Keratinocyte (primary cell): ENCODE measurements around the gene BLOC1S2. TPM values are rescaled to one million over a fixed set of nuclear protein-coding genes. Genes with fewer than 3 reads are reported as not detected.

Source experiments
- DNase-seq: peaks from one replicate; pipeline ENCODE4 v3.0.0-alpha.2; 2011; ENCODE audit warnings: low read depth, missing footprints, low spot score
- FAIRE-seq: peaks from 2 replicates; lab custom pipeline; 2011; peaks lifted over from hg19 to GRCh38; lab: Jason Lieb, UNC
- H2AFZ ChIP-seq: 2 replicates; pipeline ENCODE4 v1.6.0; 2012; ENCODE audit warnings: low read length, control low read depth, inconsistent platforms; ENCODE audit not compliant: control insufficient read depth
- H3K27ac ChIP-seq: 2 replicates; pipeline ENCODE4 v1.5.1; 2011; ENCODE audit warnings: low read length; ENCODE audit not compliant: control insufficient read depth, insufficient read depth
- H3K27me3 ChIP-seq: 3 replicates; pipeline ENCODE4 v1.6.0; 2011; ENCODE audit warnings: low read length; ENCODE audit not compliant: control insufficient read depth, insufficient read depth; ENCODE audit errors: extremely low read depth
- H3K36me3 ChIP-seq, 2 experiments: 2 replicates in 1 of 2; 3 replicates in 1 of 2; pipeline ENCODE4 v1.5.1; 2011; ENCODE audit warnings: low read length in 2 of 2, mild to moderate bottlenecking in 1 of 2; ENCODE audit not compliant: control insufficient read depth in 2 of 2, insufficient read depth in 2 of 2; ENCODE audit errors: extremely low read depth in 1 of 2
- H3K4me1 ChIP-seq: 3 replicates; pipeline ENCODE4 v1.5.1; 2011; ENCODE audit warnings: low read length; ENCODE audit not compliant: control insufficient read depth, insufficient read depth; ENCODE audit errors: extremely low read depth
- H3K4me2 ChIP-seq: 3 replicates; pipeline ENCODE4 v1.6.0; 2011; ENCODE audit warnings: low read depth, low read length; ENCODE audit not compliant: control insufficient read depth, insufficient read depth; ENCODE audit errors: extremely low read depth
- H3K4me3 ChIP-seq, 3 experiments: fragments of 200-600 bp in 1 of 3; sonication (generic) in 1 of 3; 2 replicates in 2 of 3; 3 replicates in 1 of 3; pipeline ENCODE4 v1.5.1; 2011 to 2016; ENCODE audit warnings: low read length in 3 of 3, mild to moderate bottlenecking in 3 of 3, control low read depth in 2 of 3, inconsistent platforms in 1 of 3, low read depth in 1 of 3, mixed read lengths in 1 of 3, mixed run types in 1 of 3, moderate library complexity in 1 of 3; ENCODE audit not compliant: control insufficient read depth in 2 of 3, insufficient read depth in 2 of 3; ENCODE audit errors: extremely low read depth in 1 of 3
- H3K79me2 ChIP-seq: 2 replicates; pipeline ENCODE4 v1.6.0; 2012; ENCODE audit warnings: low read length; ENCODE audit not compliant: control insufficient read depth, insufficient read depth
- H3K9ac ChIP-seq: 3 replicates; pipeline ENCODE4 v1.6.0; 2011; ENCODE audit warnings: low read length; ENCODE audit not compliant: control insufficient read depth, insufficient read depth; ENCODE audit errors: extremely low read depth
- H3K9me1 ChIP-seq: 3 replicates; pipeline ENCODE4 v1.6.0; 2011; ENCODE audit warnings: low read length; ENCODE audit not compliant: control insufficient read depth, insufficient read depth; ENCODE audit errors: extremely low read depth
- H3K9me3 ChIP-seq: 2 replicates; pipeline ENCODE4 v1.5.1; 2012; ENCODE audit warnings: low read depth, low read length; ENCODE audit not compliant: control insufficient read depth
- H4K20me1 ChIP-seq: 3 replicates; pipeline ENCODE4 v1.6.0; 2011; ENCODE audit warnings: low read length; ENCODE audit not compliant: control insufficient read depth, insufficient read depth; ENCODE audit errors: extremely low read depth
- EZH2 ChIP-seq: IDR thresholded peaks from one replicate; pipeline ENCODE4 v1.6.1; 2012; ENCODE audit warnings: inconsistent platforms, mild to moderate bottlenecking, low read length, moderate library complexity
- dilution Hi-C: fragments of 300-500 bp; cut with MboI; formaldehyde crosslinking; loops from one replicate; pipeline ENCODE4 v1.7.0; 2020; ENCODE audit warnings: low sequenced_read_pairs; ENCODE audit not compliant: extremely low pct_ligation_motif_present
- polyA plus RNA-seq, 5 experiments: library from polyadenylated mRNA; depleted of rRNA in 3 of 5; stranded (reverse) in 3 of 5; stranded (forward) in 1 of 5; unstranded in 1 of 5; fragments of >200 nt; gene quantifications; 1 replicate in 1 of 5; 2 replicates in 3 of 5; 3 replicates in 1 of 5; pipeline versions ENCODE4 v1.2.1 to v1.2.3, GENCODE V29; 2011 to 2012; ENCODE audit warnings: missing spikeins in 2 of 5, low read depth in 1 of 5, low replicate concordance in 1 of 5
- TF ChIP-seq, protein P1 (sequence below), 3 experiments: IDR thresholded peaks in 1 of 3; conservative IDR thresholded peaks in 1 of 3; optimal IDR thresholded peaks in 1 of 3; 2 replicates in 2 of 3; 3 replicates in 1 of 3; pipeline versions ENCODE3 to v1.5.1; 2011; ENCODE audit warnings: low read length in 3 of 3, mild to moderate bottlenecking in 3 of 3, moderate library complexity in 2 of 3, control low read depth in 1 of 3, inconsistent platforms in 1 of 3; ENCODE audit not compliant: insufficient read depth in 2 of 3; ENCODE audit errors: extremely low read depth in 1 of 3

Gene BLOC1S2
- polyA plus RNA-seq, 1 donor (not counting 4 experiments of a cell fraction or from before 2014, with no cell fraction given), result 74.1 TPM

- H3K27ac ChIP-seq, result no peak overlapping the region
- H3K9me1 ChIP-seq, result no peaks in the 10 kb centered on the region
- no peaks in the 10 kb centered on the region for H4K20me1 ChIP-seq
- FAIRE-seq (no peak), DNase-seq (no peak)
- no peak overlapping the region for H3K9ac ChIP-seq
- H2AFZ ChIP-seq, result no peak overlapping the region
- no peaks in the 10 kb centered on the region for H3K9me3 ChIP-seq
- H3K36me3 ChIP-seq, result no peaks in the 10 kb centered on the region
- H3K4me1 ChIP-seq, result no peaks in the 10 kb centered on the region
- dilution Hi-C loops, result no loop called here
- H3K27me3 ChIP-seq, result peaks cover 5% of the 10 kb centered on the region
- H3K4me3 ChIP-seq, result no peak overlapping the region
- no peak overlapping the region for H3K4me2 ChIP-seq
- no peaks in the 10 kb centered on the region for H3K79me2 ChIP-seq
- TF ChIP-seq, protein P1, sequence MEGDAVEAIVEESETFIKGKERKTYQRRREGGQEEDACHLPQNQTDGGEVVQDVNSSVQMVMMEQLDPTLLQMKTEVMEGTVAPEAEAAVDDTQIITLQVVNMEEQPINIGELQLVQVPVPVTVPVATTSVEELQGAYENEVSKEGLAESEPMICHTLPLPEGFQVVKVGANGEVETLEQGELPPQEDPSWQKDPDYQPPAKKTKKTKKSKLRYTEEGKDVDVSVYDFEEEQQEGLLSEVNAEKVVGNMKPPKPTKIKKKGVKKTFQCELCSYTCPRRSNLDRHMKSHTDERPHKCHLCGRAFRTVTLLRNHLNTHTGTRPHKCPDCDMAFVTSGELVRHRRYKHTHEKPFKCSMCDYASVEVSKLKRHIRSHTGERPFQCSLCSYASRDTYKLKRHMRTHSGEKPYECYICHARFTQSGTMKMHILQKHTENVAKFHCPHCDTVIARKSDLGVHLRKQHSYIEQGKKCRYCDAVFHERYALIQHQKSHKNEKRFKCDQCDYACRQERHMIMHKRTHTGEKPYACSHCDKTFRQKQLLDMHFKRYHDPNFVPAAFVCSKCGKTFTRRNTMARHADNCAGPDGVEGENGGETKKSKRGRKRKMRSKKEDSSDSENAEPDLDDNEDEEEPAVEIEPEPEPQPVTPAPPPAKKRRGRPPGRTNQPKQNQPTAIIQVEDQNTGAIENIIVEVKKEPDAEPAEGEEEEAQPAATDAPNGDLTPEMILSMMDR (optimal IDR thresholded peaks at IDR 0.05 in 1 of 3, IDR thresholded peaks at IDR 0.05 in 1 of 3, conservative IDR thresholded peaks at IDR 0.05 in 1 of 3; ENCODE audit: extremely low read depth in 1 of 3, insufficient read depth in 2 of 3, low read length in 3 of 3), result no peak
- TF ChIP-seq EZH2, result no peak
Measured at GRCh38 chr10:100311298-100311697, 24.8 kb upstream of the BLOC1S2 start.

DNA sequence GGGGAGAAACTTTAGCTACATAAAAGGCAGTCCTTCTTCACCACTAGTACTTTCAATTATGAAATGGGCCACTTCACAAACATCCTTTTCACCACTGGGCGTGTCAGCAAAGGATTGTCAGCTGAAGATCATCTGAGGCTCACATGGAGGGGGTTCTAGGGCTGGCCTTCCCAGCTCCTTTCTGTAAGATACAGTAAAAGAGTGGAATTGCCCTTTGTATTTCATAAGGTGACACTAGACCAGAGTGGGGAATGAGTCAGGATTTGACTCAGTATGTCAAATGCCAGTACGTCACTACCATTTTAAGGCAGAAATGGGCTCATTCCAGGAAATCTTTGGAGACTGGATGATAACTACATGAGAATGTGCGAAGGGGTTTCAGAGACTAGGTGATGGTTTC, 21.2 kb upstream of the BLOC1S2 start:
- dilution Hi-C loops, result no loop called here
- Histone ChIP-seq H4K20me1 (no peaks in the 10 kb centered on the region), H3K79me2 (no peaks in the 10 kb centered on the region), H3K27me3 (peaks cover 13% of the 10 kb centered on the region), H2AFZ (no peak overlapping the region), H3K9me1 (no peaks in the 10 kb centered on the region), H3K9me3 (no peaks in the 10 kb centered on the region), H3K4me1 (no peaks in the 10 kb centered on the region), H3K4me2 (no peak overlapping the region), H3K9ac (no peak overlapping the region), H3K27ac (no peak overlapping the region), H3K36me3 (no peaks in the 10 kb centered on the region), H3K4me3 (no peak overlapping the region)
- no peak for DNase-seq
- TF ChIP-seq, protein P1 (optimal IDR thresholded peaks at IDR 0.05 in 1 of 3, IDR thresholded peaks at IDR 0.05 in 1 of 3, conservative IDR thresholded peaks at IDR 0.05 in 1 of 3; ENCODE audit: extremely low read depth in 1 of 3, insufficient read depth in 2 of 3, low read length in 3 of 3), result no peak
- no peak for TF ChIP-seq EZH2
- no peak for FAIRE-seq
